GM19328 (cell line): ENCODE data around the gene ZNF287.
"Not testable (repeated sequence)": the region's sequence is repeated elsewhere in the genome, so short reads cannot be mapped to it uniquely, and the experiment has no call there.

Experiments used
- ATAC-seq: cut with Tn5 transposase; IDR thresholded peaks from one replicate; pipeline ENCODE4 v1.9.1; 2021; ENCODE audit warnings: mild to moderate bottlenecking, moderate library complexity; ENCODE audit not compliant: unreplicated experiment

ZNF287 gene

DNA sequence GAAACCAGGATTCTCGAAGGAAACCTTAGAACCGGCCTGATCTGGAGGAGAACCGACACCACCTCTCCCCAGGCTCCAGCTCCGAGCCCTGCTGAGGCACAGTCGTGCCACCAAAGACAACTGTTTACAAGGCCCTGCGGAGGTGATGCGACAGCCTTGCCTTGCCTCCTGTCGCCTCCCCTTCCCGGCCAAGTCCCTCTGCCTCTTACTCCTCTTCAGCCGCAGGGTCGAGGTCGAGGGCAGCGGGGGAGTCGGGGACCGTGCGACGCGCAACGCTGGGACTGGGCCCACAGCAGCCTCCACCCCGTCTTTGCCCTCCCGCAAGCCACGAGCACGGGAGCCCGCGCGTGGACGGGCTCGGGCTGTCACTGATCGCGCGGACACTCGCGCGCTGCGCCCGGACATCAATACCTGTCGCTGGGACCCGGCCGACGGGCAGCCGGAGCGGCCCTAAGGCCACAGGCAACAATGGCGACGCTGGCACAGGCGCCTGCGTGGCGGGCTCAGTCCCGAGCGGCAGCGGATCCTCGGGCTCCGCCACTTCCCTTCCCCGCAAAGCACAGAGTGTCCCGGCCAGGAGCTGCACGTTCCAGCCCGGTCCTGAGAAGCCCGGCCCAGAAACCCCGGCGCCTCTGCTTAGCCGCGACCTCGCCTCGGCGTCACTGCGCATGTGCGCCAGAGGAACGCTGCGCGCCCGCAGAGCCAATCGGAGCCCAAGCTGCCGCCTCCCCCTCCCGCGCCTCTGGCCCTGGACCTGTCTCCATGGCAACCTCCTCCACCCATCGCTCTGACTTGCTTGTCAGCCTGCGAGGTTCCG lies at the start of gene ZNF287:
TSS of gene ZNF287 (minus strand) at position 664 of the 817 bp plus-strand sequence. CDS start 1,473 bp downstream, outside the sequence.
- peak; percentile 89 for ATAC-seq

DNA sequence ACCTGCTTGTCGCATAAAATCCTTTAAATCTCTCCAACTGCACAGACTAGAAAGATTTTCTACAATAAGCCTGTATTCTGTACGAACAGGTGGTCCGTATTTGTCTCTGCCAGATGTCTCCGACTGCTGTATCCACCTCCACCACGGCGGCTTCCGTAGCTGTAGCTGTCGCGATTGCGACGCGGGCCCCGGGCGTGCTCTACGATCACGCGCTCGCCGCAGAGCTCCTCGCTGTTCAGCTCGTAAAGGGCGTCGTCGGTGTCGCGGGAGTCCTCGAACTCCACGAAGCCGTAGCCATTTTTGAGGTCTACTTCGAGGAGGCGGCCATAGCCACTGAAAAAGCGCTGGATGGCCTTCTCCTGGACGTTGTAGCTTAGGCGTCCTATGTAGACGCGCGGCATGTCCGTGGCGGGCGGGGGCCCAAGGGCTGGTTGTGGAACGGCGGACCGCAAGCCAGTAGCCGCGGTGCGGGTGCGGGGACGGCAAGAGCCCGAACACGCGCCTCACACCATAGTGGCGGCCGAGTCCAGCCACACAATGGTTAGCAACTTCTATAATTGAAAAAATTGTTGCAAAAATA lies 48.6 kb upstream of the ZNF287 start:
- ATAC-seq: no peak

DNA sequence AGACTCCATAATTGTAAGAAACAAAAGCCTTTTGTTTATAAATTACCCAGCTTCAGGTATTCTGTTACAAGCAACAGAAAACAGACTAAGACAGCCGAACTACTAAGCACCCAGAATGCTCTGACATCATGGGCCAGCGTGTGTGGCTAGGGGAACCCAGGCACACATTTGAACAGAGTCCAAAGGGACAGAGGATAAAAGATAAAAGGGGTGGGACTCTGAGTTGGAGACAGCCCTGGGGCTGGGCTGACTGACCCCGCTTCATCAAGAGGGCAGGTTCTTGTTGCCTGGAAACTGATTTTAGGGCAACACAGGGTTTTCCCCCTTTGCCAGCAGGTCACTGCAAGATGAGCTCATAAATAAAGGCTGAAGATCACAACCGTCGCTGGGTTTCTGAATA lies 30.5 kb upstream of the ZNF287 start:
- ATAC-seq: no peak

DNA sequence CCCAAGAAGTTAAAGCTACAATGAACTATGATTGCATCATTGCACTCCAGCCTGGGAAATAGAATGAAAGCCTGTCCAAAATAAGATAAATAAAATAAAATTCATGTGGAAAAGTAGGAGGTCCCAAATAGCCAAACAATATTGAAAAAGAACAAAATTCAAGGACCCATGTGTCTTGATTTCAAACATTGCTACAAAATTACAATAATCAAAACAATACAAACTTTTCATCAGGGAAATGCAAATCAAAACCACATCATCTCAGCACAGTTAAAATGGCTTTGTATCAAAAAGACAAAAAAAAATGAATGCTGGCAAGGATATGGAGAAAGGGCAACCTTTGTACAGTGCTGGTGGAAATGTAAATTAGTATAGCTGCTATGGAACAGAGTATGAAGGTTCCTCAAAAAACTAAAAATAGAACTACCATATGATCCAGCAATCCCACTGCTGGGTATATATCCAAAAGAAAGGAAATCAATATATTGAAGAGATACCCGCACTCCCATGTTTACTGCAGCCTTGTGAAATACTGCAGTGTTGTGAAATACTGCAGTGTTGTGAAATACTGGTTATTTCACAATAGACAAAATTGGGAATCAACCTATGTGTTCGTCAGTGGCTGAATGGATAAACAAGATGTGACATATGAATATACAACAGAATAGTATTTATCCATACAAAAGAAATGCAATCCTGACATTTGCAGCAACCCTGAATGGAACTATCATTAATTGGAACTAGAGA lies 24.5 kb upstream of the ZNF287 start:
- ATAC-seq: no peak

DNA sequence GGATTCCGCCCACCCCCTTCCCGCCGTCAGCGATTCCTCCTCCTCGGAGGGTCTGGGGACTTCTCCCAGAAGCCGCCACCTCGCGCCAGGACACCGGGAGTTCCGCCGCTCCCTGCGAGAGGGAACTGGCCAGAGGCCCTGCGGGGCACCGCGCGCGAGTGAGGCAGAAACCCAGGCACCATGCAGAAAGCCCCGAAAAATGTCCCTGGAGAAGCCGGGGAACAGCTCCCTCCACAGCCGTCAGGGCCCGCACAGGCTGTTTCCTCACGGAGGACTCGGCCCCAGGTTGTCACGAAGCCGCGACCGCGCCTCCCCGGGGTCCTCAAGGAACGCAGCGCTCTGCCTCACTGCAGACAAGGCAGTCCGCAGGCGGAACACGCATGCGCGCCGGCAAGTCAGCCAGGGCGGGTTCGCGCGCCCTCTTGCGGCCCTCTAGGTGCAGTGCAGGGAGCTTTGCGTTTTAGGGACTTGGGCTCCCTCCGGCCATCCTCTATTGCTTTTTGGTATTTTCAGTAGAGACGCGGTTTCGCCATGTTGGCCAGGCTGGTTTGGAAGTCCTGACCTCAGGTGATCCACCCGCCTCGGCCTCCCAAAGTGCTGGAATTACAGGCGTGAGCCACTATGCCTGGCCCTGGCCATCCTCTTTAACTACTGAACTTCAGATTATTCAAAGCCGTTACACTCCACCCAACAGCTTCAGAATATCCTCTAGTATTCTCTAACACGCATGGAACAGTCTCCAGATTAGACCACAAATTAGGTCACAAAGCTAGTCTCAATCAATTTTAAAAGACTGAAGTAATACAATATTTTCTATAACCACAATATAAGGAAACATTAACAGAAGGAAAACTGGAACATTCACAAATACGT lies 20.3 kb upstream of the ZNF287 start:
- peak; percentile 82 for ATAC-seq

DNA sequence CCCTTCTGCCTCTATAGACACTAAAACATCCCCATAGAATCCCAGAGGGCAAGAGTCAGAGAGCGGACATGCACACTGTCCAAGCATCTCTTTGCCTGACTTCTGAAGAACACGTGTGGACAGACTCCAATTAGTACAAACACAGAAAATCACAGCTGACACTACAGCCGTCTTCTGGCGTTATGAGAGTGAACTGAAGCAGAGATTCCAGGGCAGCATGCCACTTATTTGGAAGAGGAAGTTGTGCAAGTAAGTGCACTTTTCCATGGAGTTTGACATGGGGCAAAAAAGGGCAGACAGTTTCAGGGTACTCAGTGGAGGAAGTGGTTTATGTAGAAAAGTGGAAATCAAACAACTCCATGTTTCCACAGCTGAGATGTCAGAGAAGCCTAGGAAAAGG lies 16.8 kb upstream of the ZNF287 start:
- ATAC-seq: no peak

DNA sequence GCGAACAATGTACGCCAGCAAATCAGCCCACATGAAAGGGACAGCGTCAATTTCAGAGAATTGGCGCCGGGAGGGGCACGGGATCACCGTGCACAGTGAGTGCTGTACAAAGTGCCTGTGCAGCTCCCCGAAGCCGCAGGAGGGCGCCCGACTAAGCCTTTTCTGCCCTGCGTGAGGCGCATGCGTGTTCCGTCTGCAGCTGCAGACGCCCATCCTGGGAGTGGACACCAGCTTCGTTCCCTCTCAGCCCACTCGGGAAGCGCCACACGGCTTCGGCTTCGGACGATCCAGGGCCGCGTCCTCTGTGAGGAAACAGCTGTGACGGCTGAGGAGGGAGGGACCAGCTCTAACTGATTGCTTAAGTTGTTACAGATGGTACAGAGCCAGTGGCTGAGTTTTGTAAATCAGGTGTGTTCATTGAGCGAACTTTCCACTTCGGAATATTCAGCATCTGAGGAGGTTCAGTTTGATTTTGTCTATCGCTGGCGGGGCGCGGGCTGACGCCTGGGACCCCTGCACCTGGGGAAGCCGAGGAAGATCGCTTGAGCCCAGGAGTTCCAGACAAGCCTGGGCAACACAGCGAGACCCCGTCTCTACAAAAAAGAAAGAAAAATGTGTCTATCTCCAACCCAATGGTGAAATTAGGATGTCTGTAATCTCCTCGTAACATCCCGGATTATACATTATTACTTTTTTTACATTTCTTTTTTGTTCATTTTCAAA lies 15.4 kb upstream of the ZNF287 start:
- ATAC-seq: no peak

DNA sequence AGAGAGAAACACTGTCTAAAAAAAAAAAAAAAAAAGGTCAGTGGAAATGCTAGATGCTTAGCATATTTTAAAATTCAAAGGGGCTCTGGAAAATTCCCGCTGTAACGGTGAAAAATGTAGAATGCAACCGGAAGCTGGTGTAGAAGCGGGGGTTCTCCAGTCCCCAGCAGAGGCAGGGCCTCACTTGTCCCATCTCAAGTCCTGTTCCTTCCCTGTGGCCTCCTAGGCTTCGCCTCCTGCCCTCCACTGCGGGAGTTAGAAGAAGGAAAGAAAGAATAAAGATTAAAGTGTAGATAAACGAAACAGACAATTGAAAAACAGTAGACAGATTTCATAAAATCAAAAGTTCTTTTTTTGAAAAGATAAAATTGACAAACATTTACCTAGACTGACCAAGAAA lies 14.8 kb upstream of the ZNF287 start:
- no peak for ATAC-seq

DNA sequence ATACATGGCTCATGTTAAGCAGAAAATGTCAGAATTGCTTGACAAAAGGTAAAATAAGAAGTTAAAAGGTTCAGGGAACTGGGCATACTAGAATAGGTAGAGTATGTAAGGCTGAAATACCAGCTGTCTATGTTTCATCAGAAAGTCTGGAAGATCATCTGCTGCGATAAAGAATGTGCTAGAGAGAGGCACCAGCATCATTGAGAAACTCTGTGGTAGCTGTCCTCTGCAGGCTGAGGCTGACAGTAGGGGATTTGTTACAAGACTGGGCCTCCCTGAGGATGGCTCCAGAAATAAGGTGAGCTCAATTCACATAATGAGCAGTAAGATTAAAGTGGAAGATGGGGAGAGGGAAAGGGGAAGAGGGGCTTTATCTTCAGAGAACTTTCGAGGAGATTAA lies 4.5 kb upstream of the ZNF287 start:
- no peak for ATAC-seq

DNA sequence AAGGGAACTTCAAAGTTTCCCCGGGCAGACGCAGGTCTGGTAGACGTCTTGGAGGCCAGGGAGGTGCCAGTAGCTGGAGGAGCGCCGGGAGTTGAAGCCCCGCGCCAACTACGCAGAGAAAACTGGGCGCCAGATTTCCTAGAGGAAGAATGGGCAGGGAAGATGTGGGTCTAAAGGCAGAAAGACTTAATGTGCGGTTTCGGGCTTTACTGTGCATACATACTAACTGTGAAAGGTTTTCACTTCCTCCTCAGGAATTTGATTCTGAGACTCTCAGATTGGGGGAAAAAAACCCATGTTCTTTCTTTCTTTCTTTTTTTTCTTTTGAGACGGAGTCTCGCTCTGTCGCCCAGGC lies 331 bp upstream of the ZNF287 start:
- ATAC-seq: peak; percentile 16

DNA sequence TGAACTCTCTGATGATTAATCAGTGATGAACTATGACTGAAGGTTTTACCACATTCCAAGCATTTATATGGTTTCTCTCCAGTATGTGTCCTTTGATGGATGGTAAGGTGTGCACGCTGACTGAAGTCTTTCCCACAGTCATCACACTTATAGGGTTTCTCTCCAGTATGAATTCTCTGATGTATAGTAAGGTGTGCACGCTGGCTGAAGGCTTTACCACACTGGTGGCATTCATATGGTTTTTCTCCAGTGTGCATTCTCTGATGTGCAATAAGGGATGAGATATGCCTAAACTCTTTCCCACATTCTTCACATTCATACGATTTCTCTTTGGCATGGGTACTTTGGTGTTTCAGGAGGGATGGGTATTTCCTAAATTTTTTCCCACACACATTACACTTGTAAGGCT lies 16.4 kb downstream of the ZNF287 start:
- no peak for ATAC-seq

DNA sequence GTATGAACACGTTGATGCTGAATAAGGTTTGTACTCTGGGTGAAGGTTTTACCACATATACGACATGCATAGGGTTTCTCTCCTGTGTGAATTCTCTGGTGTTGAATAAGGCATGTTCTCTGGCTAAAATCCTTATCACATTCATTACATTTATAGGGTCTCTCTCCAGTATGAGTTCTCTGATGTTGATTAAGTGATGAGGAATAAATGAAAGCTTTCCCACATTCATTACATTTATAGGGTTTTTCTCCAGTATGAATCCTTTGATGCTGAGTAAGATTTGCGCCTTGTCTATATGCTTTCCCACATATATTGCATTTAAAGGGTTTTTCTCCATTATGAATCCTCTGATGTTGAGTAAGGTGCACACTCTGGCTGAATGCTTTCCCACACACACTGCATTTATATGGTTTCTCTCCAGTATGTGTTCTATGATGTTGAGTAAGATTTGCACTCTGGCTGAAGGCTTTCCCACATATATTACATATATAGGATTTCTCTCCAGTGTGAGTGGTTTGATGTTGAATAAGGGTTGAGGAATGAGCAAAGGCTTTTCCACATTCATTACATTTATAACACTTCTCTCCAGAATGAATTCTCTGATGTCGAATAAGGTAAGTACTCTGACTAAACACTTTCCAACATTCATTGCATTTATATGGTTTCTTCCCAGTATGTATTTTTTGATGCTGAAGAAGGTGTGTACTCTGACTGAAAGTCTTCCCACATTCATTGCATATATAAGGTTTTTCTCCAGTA lies 16.9 kb downstream of the ZNF287 start:
- no peak for ATAC-seq

DNA sequence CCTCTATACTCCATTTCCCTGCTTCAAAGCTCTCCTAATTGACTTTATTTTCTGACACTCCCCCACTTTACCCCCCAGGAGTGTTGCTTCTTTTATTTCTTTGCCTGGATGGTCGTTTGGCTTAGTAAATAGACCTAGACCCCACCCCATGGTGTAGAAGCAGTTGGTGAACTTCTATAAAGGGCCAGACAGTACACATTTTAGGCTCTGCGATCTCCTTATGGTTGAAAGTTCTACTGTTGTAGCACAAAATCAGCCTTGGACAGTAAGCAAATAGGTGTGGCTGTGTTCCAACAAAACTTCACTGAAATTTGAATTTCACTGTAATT lies 31.9 kb downstream of the ZNF287 start:
- no peak for ATAC-seq

DNA sequence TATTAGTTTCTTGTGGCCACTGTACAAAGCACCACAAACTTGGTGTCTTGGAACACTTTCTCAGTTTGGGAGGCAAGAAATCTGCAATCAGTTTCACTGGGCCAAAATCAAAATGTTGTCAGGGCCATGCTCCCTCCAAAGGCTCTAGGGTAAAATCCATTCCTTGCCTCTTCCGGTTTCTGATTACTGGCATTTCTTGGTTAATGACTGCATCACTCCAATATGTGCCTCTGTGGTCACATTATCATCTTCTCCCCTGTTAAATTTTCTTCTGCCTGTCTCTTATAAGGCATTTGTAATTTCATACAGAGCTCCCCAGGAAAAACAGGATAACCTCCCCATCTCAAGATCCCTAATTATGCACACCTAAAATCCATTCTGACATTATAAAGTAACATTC lies 34.8 kb downstream of the ZNF287 start:
- no peak for ATAC-seq

DNA sequence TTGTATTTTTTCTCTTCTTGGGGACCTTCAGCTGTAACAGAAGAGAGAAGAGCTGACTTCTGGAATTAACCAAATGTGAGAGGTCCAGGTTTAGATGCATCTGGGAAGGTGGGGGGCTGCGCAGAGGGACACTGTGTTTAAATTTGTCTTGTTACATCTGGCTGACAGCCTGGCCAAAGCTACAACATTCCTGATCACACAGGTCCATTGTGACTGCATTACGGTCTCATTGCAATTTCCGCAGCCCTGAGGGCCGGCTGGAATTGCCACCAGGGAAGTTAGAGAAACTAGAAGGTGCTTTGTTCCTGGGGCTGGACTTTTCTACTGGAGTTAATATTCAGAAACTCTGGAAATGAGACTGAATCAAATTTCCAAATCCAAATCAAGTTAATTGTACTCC lies 39.1 kb downstream of the ZNF287 start:
- ATAC-seq: no peak

DNA sequence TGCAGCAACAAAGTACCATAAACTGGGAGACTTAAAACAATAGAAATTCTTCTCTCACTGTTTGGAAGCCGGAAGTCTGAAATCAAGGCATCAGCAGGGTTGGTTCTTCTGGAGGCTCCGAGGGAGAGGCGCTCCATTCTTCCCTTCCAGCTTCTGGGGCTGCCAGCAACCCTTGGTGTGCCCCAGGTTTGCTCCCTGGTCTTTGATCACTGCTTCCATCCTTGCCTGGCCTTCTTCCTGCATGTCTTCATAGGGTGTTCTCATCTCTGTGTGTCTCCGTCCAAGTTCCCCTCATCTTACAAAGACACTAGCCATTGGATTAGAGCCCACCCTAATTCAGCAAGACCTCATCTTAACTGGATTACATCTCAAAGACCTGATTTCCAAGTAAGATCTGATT lies 41.7 kb downstream of the ZNF287 start:
- no peak for ATAC-seq

DNA sequence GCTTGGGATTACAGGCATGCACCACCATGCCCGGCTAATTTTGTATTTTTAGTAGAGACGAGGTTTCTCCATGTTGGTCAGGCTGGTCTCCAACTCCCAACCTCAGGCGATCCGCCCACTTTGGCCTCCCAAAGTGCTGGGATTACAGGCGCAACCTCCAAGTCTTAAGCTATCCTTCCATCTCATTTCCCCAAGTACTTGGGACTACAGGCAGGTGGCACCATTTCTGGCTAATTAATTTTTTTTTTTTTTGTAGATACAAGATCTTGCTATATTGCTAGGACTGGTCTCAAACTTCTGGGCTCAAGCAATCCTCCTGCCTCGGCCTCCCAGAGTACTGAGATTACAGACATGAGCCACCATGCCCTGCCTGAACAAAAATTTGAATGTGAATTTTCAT lies 43.4 kb downstream of the ZNF287 start:
- not testable (repeated sequence) for ATAC-seq

DNA sequence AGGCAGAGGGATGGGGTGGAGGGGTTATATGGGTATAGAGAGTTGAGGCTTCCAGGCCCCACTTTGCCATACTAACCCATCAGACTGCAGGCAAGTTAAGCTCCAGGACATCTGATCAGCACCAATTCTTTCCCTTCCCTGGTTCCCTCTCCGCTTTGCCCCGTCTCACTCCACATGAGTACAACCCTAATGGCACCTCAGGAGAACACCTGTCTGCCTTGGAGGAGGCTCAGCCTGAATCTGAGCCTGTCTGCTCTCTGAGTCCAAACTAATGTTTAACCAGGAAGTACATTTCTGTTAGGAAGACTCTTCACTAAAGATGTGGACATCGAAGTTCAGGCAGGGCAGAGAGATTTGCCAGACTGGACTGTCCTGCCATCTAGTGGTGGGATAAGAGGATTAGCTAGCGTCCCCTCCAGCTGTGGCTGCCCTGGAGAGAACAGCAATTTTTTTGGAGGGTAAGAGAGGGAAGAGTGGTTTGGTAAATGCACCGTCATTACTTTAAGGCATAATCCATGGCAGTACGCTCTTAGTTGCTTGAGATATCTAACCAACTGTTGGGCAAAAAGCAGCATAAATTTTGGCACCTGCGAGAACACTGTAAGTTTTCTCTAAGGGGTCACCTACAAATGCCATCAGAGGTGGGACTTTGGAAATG lies 47.8 kb downstream of the ZNF287 start:
- ATAC-seq: no peak

DNA sequence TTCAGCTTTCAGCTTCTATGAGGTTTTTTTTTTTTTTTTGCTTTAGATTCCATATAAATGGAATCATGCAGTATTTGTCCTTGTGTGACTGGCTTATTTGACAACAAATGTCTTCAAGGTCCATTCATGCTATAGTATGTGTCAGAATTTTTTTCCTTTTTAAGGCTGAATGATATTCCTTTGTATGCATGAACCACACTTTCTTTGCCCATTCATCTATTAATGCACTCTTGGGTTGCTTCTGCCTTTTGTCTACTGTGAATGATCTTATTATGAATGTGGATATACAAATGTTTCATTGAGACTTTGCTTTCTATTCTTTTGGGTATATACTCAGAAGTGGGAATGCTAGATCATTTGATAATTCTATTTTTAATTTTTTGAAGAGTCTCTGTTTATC lies 50.0 kb downstream of the ZNF287 start:
- ATAC-seq: no peak
